IPS-15b (cell line): ENCODE results near the gene FADS3.
A peak's percentile ranks its signal among the peaks of the same experiment; 100 is the strongest.

Source experiments
- H3K27me3 ChIP-seq: one replicate; pipeline ENCODE4 v1.6.1; 2013; ENCODE audit warnings: low read length; ENCODE audit not compliant: control insufficient read depth, insufficient read depth
- H3K36me3 ChIP-seq: one replicate; pipeline ENCODE4 v1.6.1; 2013; ENCODE audit warnings: low read length; ENCODE audit not compliant: control insufficient read depth, insufficient read depth
- H3K4me1 ChIP-seq: one replicate; pipeline ENCODE4 v1.6.1; 2013; ENCODE audit warnings: mild to moderate bottlenecking, low read length; ENCODE audit not compliant: control insufficient read depth, insufficient read depth
- H3K4me3 ChIP-seq: one replicate; pipeline ENCODE4 v1.5.1; 2013; ENCODE audit warnings: low read depth, low read length
- H3K9ac ChIP-seq: one replicate; pipeline ENCODE4 v1.6.1; 2013; ENCODE audit warnings: low read depth, mild to moderate bottlenecking, low read length
- H3K9me3 ChIP-seq: one replicate; pipeline ENCODE4 v1.6.1; 2013; ENCODE audit warnings: mild to moderate bottlenecking, low read length; ENCODE audit not compliant: control insufficient read depth, insufficient read depth

The FADS3 gene

DNA sequence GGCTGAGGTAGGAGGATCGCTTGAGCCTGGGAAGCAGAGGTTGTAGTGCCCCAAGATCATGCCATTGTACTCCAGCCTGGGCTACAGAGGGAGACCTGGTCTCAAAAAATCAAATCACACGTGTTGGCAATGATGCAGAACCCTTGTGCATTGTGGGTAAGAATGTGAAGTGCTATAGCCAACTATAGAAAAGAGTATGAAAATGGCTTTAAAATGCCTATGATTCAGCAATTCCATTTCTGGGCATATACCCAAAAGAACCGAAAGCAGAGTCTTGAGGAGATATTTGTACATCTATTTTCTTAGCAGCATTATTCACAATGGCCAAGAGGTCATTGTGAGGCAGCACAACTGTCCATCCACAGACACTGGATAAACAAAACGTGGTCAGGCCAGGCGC, 2.6 kb upstream of the FADS3 start:
- H3K4me1 ChIP-seq: no peaks in the 10 kb centered on the region
- H3K9me3 ChIP-seq: no peaks in the 10 kb centered on the region
- no peaks in the 10 kb centered on the region for H3K27me3 ChIP-seq
- peaks cover 2% of the 10 kb centered on the region for H3K36me3 ChIP-seq
- H3K4me3 ChIP-seq: no peak overlapping the region
- H3K9ac ChIP-seq: no peak overlapping the region

GRCh38 chr11:61892085-61892370, 683 bp upstream of the FADS3 start:
- H3K27me3 ChIP-seq: no peaks in the 10 kb centered on the region
- H3K4me3 ChIP-seq: peak overlapping the region; percentile 53
- peaks cover 2% of the 10 kb centered on the region for H3K36me3 ChIP-seq
- H3K4me1 ChIP-seq: no peaks in the 10 kb centered on the region
- H3K9me3 ChIP-seq: no peaks in the 10 kb centered on the region
- no peak overlapping the region for H3K9ac ChIP-seq

GRCh38 chr11:61890529-61891330, 615 bp downstream of the FADS3 start:
- Histone ChIP-seq H3K9ac (peak overlapping the region; percentile 76), H3K9me3 (no peaks in the 10 kb centered on the region), H3K4me1 (no peaks in the 10 kb centered on the region), H3K36me3 (peaks cover 2% of the 10 kb centered on the region), H3K4me3 (peak overlapping the region; percentile 79), H3K27me3 (no peaks in the 10 kb centered on the region)

GRCh38 chr11:61889831-61890230, 1.5 kb downstream of the FADS3 start:
- H3K27me3 ChIP-seq: no peaks in the 10 kb centered on the region
- H3K9ac ChIP-seq: no peak overlapping the region
- H3K4me1 ChIP-seq: no peaks in the 10 kb centered on the region
- peak overlapping the region; percentile 79 for H3K4me3 ChIP-seq
- peaks cover 2% of the 10 kb centered on the region for H3K36me3 ChIP-seq
- H3K9me3 ChIP-seq: no peaks in the 10 kb centered on the region

- Histone ChIP-seq H3K36me3 (peaks cover 2% of the 10 kb centered on the region), H3K4me3 (no peak overlapping the region), H3K27me3 (no peaks in the 10 kb centered on the region), H3K9ac (no peak overlapping the region), H3K9me3 (no peaks in the 10 kb centered on the region), H3K4me1 (no peaks in the 10 kb centered on the region)
Observed at GRCh38 chr11:61888590-61888989, 2.8 kb downstream of the FADS3 start.

DNA sequence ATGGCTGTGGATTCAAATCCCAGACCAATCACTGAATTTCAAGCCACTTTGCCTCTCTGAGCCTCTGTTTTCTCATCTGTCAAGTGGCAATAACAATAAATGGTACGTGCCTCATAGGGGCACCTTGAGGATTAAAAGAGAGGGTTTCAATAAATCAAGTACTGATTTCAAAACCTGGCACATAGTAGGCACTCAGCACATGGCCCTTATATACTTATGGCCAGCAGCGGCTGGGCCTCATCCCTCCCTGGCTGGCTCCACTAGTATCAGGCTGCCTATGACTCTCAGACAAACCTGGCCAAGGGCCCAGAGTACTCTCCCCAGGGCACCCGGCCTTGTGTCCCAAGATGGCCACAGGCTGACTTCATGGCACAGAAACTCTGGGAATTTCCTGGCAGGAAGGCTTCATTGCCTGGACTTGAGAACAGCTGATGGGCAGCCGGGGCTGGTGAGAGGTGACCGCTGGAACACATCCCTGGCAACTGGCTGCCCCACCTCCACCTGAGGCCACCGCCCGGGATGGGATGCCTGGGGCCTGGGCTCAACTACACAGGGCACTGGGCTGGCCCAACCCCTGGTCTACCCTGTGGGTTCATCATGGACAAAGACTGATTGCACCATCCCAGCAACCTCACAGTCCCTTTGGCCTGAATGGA, 3.4 kb downstream of the FADS3 start:
- Histone ChIP-seq H3K9me3 (no peaks in the 10 kb centered on the region), H3K4me1 (no peaks in the 10 kb centered on the region), H3K27me3 (no peaks in the 10 kb centered on the region), H3K36me3 (peaks cover 2% of the 10 kb centered on the region), H3K4me3 (no peak overlapping the region), H3K9ac (no peak overlapping the region)

DNA sequence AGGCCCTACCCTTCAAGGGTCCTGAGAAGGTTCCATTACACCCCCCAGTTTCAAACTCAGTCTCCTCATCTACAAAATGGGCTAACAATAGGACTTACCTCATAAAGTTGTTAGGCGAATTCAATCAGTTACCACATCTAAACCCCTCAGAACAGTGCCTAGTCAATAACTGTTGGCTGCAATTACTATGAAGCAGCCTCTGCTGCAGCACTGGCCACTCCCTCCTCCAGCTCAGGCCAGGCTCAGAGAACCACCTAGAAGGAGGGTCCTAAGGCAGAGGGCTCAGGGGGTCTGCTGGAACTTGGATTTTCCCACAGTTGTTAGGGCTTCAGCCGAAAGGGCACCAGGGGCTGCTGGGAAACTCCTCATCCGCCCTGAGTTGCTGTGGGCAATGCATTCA, 4.7 kb downstream of the FADS3 start:
- Histone ChIP-seq H3K4me3 (no peak overlapping the region), H3K27me3 (no peaks in the 10 kb centered on the region), H3K9ac (no peak overlapping the region), H3K4me1 (no peaks in the 10 kb centered on the region), H3K36me3 (peaks cover 2% of the 10 kb centered on the region), H3K9me3 (no peaks in the 10 kb centered on the region)

DNA sequence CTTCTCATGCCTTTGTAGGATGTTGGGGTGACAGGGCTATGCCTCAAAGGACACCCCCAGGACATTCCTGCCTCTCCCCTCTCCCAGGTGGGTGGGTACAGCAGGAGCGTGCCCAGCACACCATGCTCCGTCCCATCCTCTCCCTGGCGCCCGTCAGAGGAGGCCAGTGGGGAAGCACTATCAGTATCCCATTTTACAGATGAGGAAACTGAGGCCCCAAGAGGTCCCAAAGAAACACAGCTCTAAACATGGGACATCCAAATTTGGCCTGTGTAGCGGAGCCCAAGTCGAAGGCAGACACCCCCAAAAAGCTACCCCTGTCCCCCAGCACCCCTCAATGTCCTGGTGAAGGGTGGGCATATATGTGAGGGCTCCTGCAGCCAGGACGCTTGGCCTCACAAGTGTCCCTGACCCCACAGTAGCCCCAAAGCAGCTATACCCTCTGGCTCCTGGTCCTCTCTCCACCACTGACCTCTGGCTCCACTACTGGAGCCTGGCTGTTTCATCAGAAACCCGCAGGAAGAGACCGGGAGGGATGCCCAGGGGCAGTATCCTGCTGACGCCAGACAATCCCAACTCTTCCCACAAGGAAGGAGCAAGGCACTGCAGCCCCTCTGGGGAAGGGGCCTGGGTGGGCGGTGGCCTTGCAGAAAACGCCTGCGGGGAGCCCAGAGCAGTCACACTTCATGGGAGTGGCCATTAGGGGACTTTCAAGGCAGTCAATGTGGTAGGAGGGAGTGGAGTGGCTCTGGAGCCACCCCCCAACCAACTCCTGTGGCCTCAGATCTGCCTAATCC, 5.4 kb downstream of the FADS3 start:
- H3K4me3 ChIP-seq: no peak overlapping the region
- H3K4me1 ChIP-seq: peaks cover 4% of the 10 kb centered on the region
- no peaks in the 10 kb centered on the region for H3K9me3 ChIP-seq
- peaks cover 2% of the 10 kb centered on the region for H3K36me3 ChIP-seq
- no peaks in the 10 kb centered on the region for H3K27me3 ChIP-seq
- H3K9ac ChIP-seq: no peak overlapping the region

DNA sequence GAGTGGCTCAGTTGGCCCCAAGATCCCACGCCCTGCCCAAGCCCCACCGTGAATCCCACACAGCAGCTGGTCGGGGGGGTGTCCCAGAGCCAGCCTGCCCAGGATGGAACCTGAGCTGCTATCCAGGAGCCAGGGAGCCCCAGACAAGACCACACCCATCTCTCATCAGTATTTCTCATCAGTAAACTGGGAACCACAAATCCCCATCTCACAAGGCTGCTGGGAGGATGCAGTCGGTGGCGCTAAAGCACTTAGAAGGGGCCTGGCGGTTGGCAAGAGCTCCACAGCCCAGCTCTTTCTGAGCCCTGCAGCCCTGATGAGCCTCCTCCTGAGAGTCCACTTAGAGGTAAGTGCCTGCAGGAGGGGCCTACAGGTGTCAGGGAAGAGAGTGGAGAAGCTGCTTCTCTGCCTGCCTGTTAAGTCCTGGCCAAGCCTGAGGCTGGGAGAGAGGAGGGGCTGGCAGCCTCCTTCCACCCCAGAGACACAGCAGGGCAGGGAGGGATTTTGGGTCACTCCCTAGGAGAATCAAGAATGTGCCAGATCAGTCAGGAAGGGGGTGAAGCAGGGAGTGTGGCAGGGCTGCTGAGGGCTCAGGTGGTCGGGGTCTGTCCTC, 6.1 kb downstream of the FADS3 start:
- Histone ChIP-seq H3K4me1 (peaks cover 4% of the 10 kb centered on the region), H3K27me3 (no peaks in the 10 kb centered on the region), H3K4me3 (no peak overlapping the region), H3K9ac (no peak overlapping the region), H3K36me3 (no peaks in the 10 kb centered on the region), H3K9me3 (no peaks in the 10 kb centered on the region)

- no peak overlapping the region for H3K4me3 ChIP-seq
- no peaks in the 10 kb centered on the region for H3K9me3 ChIP-seq
- H3K36me3 ChIP-seq: no peaks in the 10 kb centered on the region
- H3K4me1 ChIP-seq: peaks cover 4% of the 10 kb centered on the region
- H3K27me3 ChIP-seq: no peaks in the 10 kb centered on the region
- no peak overlapping the region for H3K9ac ChIP-seq
Observed at GRCh38 chr11:61883947-61884346, 7.4 kb downstream of the FADS3 start.

- H3K4me1 ChIP-seq: peaks cover 4% of the 10 kb centered on the region
- H3K9ac ChIP-seq: no peak overlapping the region
- no peaks in the 10 kb centered on the region for H3K27me3 ChIP-seq
- peaks cover under 1% of the 10 kb centered on the region for H3K36me3 ChIP-seq
- H3K4me3 ChIP-seq: no peak overlapping the region
- no peaks in the 10 kb centered on the region for H3K9me3 ChIP-seq
Observed at GRCh38 chr11:61883327-61883726, 8.0 kb downstream of the FADS3 start.
